ENCODE results near the gene PHC3. TPM values are rescaled to one million over a fixed set of nuclear protein-coding genes. Genes with fewer than 3 reads are reported as not detected.

PHC3 gene
- total RNA-seq (13.6 and 24.5 TPM in 2 replicates), polyA plus RNA-seq (25.2 and 43.7 TPM in 2 replicates)

- DNase-seq (ENCODE audit: low read depth in 1 of 2, low spot score in 1 of 2): peak; percentile 93 to 95
- peak within 1 kb of the TSS; percentile 99 for H3K27ac ChIP-seq
- H3K27me3 ChIP-seq: no peaks in the 10 kb centered on the region
- TF ChIP-seq CTCF (IDR thresholded peaks at IDR 0.05; ENCODE audit: low read depth, low read length): no peak
- H3K36me3 ChIP-seq: peaks cover 15% of the 10 kb centered on the region
- H3K9me3 ChIP-seq (ENCODE audit: low read depth): no peaks in the 10 kb centered on the region
- peaks cover 14% of the 10 kb centered on the region for H3K4me1 ChIP-seq (ENCODE audit: low read depth)
- H3K4me3 ChIP-seq: peak within 1 kb of the TSS; percentile 84
These were observed at the start of gene PHC3 for GRCh38 chr3:170180908-170181885. Gene PHC3, minus strand, starts transcription at chr3:170181733. Its CDS starts 18 bp downstream, at chr3:170181715.

- Histone ChIP-seq H3K36me3 (no peaks in the 10 kb centered on the region), H3K27me3 (no peaks in the 10 kb centered on the region), H3K9me3 (ENCODE audit: low read depth) (no peaks in the 10 kb centered on the region), H3K4me1 (ENCODE audit: low read depth) (peaks cover 2% of the 10 kb centered on the region), H3K4me3 (no peak overlapping the region), H3K27ac (no peak overlapping the region)
- peak in 1 of 2 donors; percentile 37 for DNase-seq (ENCODE audit: low read depth in 1 of 2, low spot score in 1 of 2)
- TF ChIP-seq CTCF (IDR thresholded peaks at IDR 0.05; ENCODE audit: low read depth, low read length): no peak
These were observed 46.7 kb upstream of the PHC3 start for GRCh38 chr3:170228093-170228766.

GRCh38 chr3:170226426-170226960 lies 45.0 kb upstream of the PHC3 start:
- H3K4me1 ChIP-seq (ENCODE audit: low read depth): peaks cover 2% of the 10 kb centered on the region
- H3K27ac ChIP-seq: no peak overlapping the region
- TF ChIP-seq CTCF (IDR thresholded peaks at IDR 0.05; ENCODE audit: low read depth, low read length): no peak
- no peaks in the 10 kb centered on the region for H3K27me3 ChIP-seq
- H3K36me3 ChIP-seq: no peaks in the 10 kb centered on the region
- H3K4me3 ChIP-seq: no peak overlapping the region
- DNase-seq (ENCODE audit: low read depth in 1 of 2, low spot score in 1 of 2): peak in 1 of 2 donors; percentile 32
- no peaks in the 10 kb centered on the region for H3K9me3 ChIP-seq (ENCODE audit: low read depth)

GRCh38 chr3:170225166-170225565 lies 43.6 kb upstream of the PHC3 start:
- TF ChIP-seq CTCF (IDR thresholded peaks at IDR 0.05; ENCODE audit: low read depth, low read length): no peak
- Histone ChIP-seq H3K27me3 (no peaks in the 10 kb centered on the region), H3K4me1 (ENCODE audit: low read depth) (peaks cover 2% of the 10 kb centered on the region), H3K4me3 (no peak overlapping the region), H3K9me3 (ENCODE audit: low read depth) (no peaks in the 10 kb centered on the region), H3K36me3 (no peaks in the 10 kb centered on the region), H3K27ac (no peak overlapping the region)
- no peak for DNase-seq (ENCODE audit: low read depth in 1 of 2, low spot score in 1 of 2)

GRCh38 chr3:170222647-170223541 lies 41.4 kb upstream of the PHC3 start:
- DNase-seq (ENCODE audit: low read depth in 1 of 2, low spot score in 1 of 2): peak; percentile 20 to 72
- Histone ChIP-seq H3K36me3 (no peaks in the 10 kb centered on the region), H3K4me3 (peak overlapping the region; percentile 65), H3K4me1 (ENCODE audit: low read depth) (peaks cover 2% of the 10 kb centered on the region), H3K27me3 (no peaks in the 10 kb centered on the region), H3K9me3 (ENCODE audit: low read depth) (no peaks in the 10 kb centered on the region), H3K27ac (peak overlapping the region; percentile 100)
- no peak for TF ChIP-seq CTCF (IDR thresholded peaks at IDR 0.05; ENCODE audit: low read depth, low read length)

All from cardiac muscle cell (in vitro differentiated cells and primary cell).